Hepatocyte (in vitro differentiated cells): ENCODE measurements around the gene GLI2.

Experiments used
- CTCF ChIP-seq: fragments of 200-600 bp; sonication (generic); IDR thresholded peaks from 2 replicates; pipeline ENCODE4 v1.5.1; 2016; ENCODE audit warnings: antibody characterized with exemption, mild to moderate bottlenecking; ENCODE audit not compliant: poor library complexity
- EZH2 ChIP-seq: fragments of 200-600 bp; sonication (generic); IDR thresholded peaks from 2 replicates; pipeline ENCODE4 v1.6.1; 2016; ENCODE audit warnings: antibody characterized with exemption, mild to moderate bottlenecking, borderline replicate concordance
- EZH2phosphoT487 ChIP-seq: fragments of 200-600 bp; sonication (generic); IDR thresholded peaks from one replicate; pipeline ENCODE4 v1.6.1; 2018; ENCODE audit warnings: antibody characterized with exemption, mild to moderate bottlenecking, low read depth, moderate library complexity; ENCODE audit not compliant: unreplicated experiment, severe bottlenecking

DNA sequence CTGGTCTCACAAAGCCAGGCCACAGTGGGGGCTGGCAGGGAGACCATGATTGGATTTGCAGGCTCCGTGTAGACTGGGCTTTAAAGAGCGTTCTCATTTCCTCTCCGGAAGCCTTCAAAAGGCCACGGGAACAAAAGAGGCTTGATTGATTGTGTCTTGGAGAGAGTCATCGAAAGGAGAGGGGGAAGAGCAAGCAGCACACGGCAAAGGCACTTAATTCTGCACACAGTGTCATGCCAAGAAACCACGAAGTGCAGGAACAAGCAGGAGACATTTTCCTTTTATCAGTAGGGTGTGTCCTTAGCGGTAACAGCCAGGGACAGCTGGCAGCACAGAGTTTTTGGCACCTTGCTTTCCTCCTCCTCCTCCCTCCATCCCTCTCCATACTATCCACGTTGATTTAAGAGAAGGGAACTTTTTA is 47.7 kb downstream of the GLI2 start:
- TF ChIP-seq CTCF (no peak), EZH2 (no peak), EZH2phosphoT487 (no peak)
